PFSK-1 (cell line): ENCODE measurements around the gene PLEKHG1.

Experiments
- FOXP2 ChIP-seq: optimal IDR thresholded peaks from 2 replicates; pipeline ENCODE3; 2011; ENCODE audit warnings: borderline replicate concordance, control low read depth, inconsistent platforms; ENCODE audit not compliant: insufficient read depth; ENCODE audit errors: extremely low read length, extremely low read depth
- POLR2AphosphoS5 ChIP-seq: IDR thresholded peaks from 2 replicates; pipeline ENCODE4 v1.6.1; 2012; ENCODE audit warnings: low read depth, mild to moderate bottlenecking, control low read depth, low read length, moderate library complexity
- REST ChIP-seq, 2 experiments: IDR thresholded peaks; 2 replicates each; pipeline versions ENCODE4 v1.6.1 to v1.8.0; 2011 to 2012; ENCODE audit warnings: low read depth in 2 of 2, low read length in 2 of 2, control low read depth in 1 of 2, inconsistent platforms in 1 of 2, mild to moderate bottlenecking in 1 of 2, moderate library complexity in 1 of 2; ENCODE audit not compliant: insufficient read depth in 1 of 2
- SIN3A ChIP-seq: IDR thresholded peaks from 2 replicates; pipeline ENCODE4 v1.6.1; 2012; ENCODE audit warnings: mild to moderate bottlenecking, low read length, moderate library complexity, borderline replicate concordance; ENCODE audit not compliant: insufficient read depth
- TAF1 ChIP-seq: IDR thresholded peaks from 2 replicates; pipeline ENCODE4 v1.6.1; 2012; ENCODE audit warnings: low read length, control low read depth, borderline replicate concordance; ENCODE audit not compliant: insufficient read depth

PLEKHG1 gene

GRCh38 chr6:150586850-150587359, 12.8 kb upstream of the PLEKHG1 start:
- TF ChIP-seq REST (IDR thresholded peaks at IDR 0.05; ENCODE audit: insufficient read depth in 1 of 2, low read depth in 2 of 2, low read length in 2 of 2) = no peak
- no peak for TF ChIP-seq SIN3A
- no peak for TF ChIP-seq FOXP2
- TF ChIP-seq POLR2AphosphoS5 = no peak
- TF ChIP-seq TAF1 = no peak

- TF ChIP-seq FOXP2 (no peak), TAF1 (no peak), POLR2AphosphoS5 (no peak), REST (IDR thresholded peaks at IDR 0.05; ENCODE audit: insufficient read depth in 1 of 2, low read depth in 2 of 2, low read length in 2 of 2) (no peak), SIN3A (no peak)
These were observed 12.0 kb upstream of the PLEKHG1 start for GRCh38 chr6:150587637-150588036.

GRCh38 chr6:150588888-150589499, 10.7 kb upstream of the PLEKHG1 start:
- TF ChIP-seq FOXP2 = no peak
- TF ChIP-seq POLR2AphosphoS5 = no peak
- no peak for TF ChIP-seq SIN3A
- TF ChIP-seq REST (IDR thresholded peaks at IDR 0.05; ENCODE audit: insufficient read depth in 1 of 2, low read depth in 2 of 2, low read length in 2 of 2) = no peak
- TF ChIP-seq TAF1 = no peak

GRCh38 chr6:150589852-150590251, 9.8 kb upstream of the PLEKHG1 start:
- TF ChIP-seq POLR2AphosphoS5 = no peak
- no peak for TF ChIP-seq SIN3A
- TF ChIP-seq REST (IDR thresholded peaks at IDR 0.05; ENCODE audit: insufficient read depth in 1 of 2, low read depth in 2 of 2, low read length in 2 of 2) = no peak
- TF ChIP-seq TAF1 = no peak
- no peak for TF ChIP-seq FOXP2

- no peak for TF ChIP-seq SIN3A
- no peak for TF ChIP-seq FOXP2
- TF ChIP-seq POLR2AphosphoS5 = no peak
- no peak for TF ChIP-seq TAF1
- no peak for TF ChIP-seq REST (IDR thresholded peaks at IDR 0.05; ENCODE audit: insufficient read depth in 1 of 2, low read depth in 2 of 2, low read length in 2 of 2)
These were observed 9.2 kb upstream of the PLEKHG1 start for GRCh38 chr6:150590446-150590845.
